Activated T-cell treated with anti-CD3 and anti-CD28 coated beads, Interleukin-2, amount 50 U/mL, for 24 hours (primary cell): ENCODE measurements around the gene MTX1.
"Not testable (repeated sequence)": the region's sequence is repeated elsewhere in the genome, so short reads cannot be mapped to it uniquely, and the experiment has no call there.

ENCODE experiments used
- DNase-seq: peaks from one replicate; pipeline ENCODE4 v3.0.0-alpha.2; 2020
- H3K27ac Mint-ChIP-seq: 2 replicates; pipeline ENCODE4 v1.8.0; 2020; ENCODE audit warnings: mild to moderate bottlenecking, mixed read lengths
- H3K27me3 Mint-ChIP-seq: 2 replicates; pipeline ENCODE4 v1.8.0; 2020; ENCODE audit warnings: mixed read lengths
- H3K36me3 Mint-ChIP-seq: 2 replicates; pipeline ENCODE4 v1.8.0; 2020; ENCODE audit warnings: low read depth, mixed read lengths
- H3K4me1 Mint-ChIP-seq: 2 replicates; pipeline ENCODE4 v1.8.0; 2020; ENCODE audit warnings: low read depth, mixed read lengths
- H3K4me3 Mint-ChIP-seq: 2 replicates; pipeline ENCODE4 v1.8.0; 2020; ENCODE audit warnings: mild to moderate bottlenecking, moderate library complexity, mixed read lengths
- H3K9me3 Mint-ChIP-seq: 2 replicates; pipeline ENCODE4 v1.8.0; 2020; ENCODE audit warnings: mixed read lengths

Gene MTX1

DNA sequence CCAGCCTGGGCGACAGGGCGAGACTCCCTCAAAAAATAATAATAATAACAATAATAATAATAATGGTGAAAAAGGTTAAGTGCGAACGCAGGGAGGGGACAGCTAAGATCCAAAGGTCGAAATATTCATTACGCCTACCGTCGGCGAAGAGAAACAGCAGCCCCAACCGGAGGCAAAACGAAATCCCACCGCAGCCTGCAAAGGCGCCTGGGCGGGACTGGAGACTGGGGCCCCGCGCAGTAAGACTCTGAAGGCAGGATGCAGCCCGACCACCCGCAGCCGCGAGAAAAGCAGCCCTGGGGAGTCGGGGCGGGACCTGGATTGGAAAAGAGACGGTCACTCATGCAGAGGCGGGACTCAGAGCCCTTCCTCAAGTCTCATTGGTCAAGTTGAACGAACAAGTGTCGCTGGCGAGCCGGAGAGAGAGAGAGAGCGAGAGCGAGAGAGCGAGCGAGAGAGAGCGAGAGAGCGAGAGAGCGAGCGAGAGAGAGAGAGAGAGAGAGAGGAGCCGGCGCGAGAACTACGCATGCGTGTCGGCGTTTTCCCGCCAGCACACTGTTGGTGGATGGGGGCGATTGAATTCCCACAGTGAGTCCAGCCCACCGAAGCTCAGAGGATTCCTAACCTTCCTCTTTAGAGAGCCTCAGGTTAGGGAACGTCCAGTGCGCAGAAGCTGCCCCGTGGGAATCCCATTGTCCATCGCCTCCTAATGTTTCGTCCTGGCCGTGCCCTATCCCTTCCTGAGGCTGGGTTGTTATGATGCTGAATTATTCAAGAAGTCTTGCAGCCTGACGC lies 36.1 kb downstream of the MTX1 start:
- no peaks in the 10 kb centered on the region for H3K9me3 Mint-ChIP-seq
- peak overlapping the region; percentile 91 for H3K4me3 Mint-ChIP-seq
- no peaks in the 10 kb centered on the region for H3K27me3 Mint-ChIP-seq
- DNase-seq: peak; percentile 93
- H3K4me1 Mint-ChIP-seq: peaks cover 52% of the 10 kb centered on the region
- peaks cover 41% of the 10 kb centered on the region for H3K36me3 Mint-ChIP-seq
- H3K27ac Mint-ChIP-seq: peak overlapping the region; percentile 93

DNA sequence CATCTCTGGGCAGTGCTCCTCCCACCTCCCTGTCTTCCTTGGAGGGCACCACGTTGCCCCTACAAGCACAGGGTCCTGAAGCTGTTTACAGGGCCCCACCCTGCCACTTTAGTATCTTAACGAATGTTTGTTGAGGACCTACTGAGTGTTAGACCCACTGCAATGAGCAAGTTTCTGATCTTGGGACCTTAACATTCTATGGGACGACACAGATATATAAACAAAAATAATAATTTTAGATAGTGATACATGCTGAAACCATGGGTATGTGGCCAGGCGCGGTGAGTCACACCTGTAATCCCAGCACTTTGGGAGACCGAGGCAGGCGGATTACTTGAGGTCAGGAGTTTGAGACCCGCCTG lies 36.6 kb downstream of the MTX1 start:
- Mint-ChIP-seq H3K4me1 (peaks cover 51% of the 10 kb centered on the region), H3K27ac (peak overlapping the region; percentile 93), H3K4me3 (peak overlapping the region; percentile 91), H3K36me3 (peaks cover 41% of the 10 kb centered on the region), H3K27me3 (no peaks in the 10 kb centered on the region), H3K9me3 (no peaks in the 10 kb centered on the region)
- no peak for DNase-seq

DNA sequence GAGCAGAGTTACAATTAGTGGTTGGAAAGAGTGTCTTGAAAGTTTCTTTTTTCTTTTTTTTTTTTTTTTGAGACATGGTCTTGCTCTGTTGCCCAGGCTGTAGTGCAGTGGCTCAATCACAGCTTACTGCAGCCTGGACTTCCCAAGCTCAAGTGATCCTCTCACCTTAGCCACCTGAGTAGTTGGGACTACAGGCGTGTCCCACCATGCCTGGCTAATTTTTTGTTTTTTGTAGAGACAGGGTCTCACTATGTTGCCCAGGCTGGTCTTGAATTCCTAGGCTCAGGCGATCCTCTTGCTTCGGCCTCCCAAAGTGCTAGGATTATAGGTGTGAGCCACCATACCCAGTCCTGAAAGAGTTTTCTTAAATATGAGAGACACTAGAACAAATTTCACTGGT lies 38.3 kb downstream of the MTX1 start:
- peaks cover 43% of the 10 kb centered on the region for H3K4me1 Mint-ChIP-seq
- H3K27ac Mint-ChIP-seq: not testable (repeated sequence)

DNA sequence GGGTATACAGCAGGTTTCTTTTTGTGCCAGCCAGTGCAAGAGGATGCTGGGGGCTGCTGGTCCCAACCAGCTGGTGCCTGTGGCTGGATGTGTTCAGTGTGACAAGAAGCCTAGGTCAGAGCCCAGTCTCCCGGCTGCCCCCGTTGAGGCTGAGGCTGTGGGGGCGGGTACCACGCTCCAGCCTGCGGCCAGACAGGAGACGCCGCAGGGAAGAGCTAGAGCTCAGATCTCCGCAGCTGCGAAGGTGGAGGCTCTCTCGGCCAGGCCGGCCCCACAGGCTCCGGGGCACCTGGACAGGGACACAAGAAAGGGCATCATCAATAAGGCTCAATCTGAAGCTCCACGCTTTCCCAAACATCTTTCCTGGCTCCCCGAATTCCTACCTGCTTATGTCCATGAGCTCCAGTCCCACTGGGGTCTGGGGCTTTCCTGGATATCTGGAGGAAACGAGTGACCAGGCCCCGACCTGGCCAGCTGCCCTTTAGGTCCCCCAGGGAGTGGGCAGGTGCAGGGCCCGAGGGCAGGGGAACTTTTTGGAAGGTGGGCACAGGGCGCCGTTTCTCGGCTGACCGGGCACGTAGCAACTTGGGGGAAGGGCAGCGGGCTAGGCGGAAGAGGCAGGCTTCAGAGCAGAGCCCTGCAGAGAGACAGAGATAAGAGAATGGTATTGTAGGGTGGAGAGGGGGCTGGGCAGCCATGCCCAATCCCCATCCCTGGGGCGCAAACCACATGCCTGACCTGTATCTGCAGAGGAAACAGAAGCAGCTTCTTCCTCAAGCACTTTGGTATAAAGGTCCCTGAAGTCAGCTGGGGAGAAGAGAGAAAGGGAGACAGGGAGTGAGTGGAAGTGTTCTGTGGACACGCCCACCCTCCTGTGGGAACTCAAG lies 39.4 kb downstream of the MTX1 start:
- no peak for DNase-seq
- Mint-ChIP-seq H3K9me3 (no peaks in the 10 kb centered on the region), H3K36me3 (peaks cover 41% of the 10 kb centered on the region), H3K27me3 (no peaks in the 10 kb centered on the region), H3K4me1 (peaks cover 33% of the 10 kb centered on the region), H3K27ac (no peak overlapping the region), H3K4me3 (no peak overlapping the region)

More for the DNA sequence above, 38.3 kb downstream of the MTX1 start:
- H3K9me3 Mint-ChIP-seq, H3K27me3 Mint-ChIP-seq, DNase-seq, H3K4me3 Mint-ChIP-seq: not testable (repeated sequence)
- H3K36me3 Mint-ChIP-seq: peaks cover 41% of the 10 kb centered on the region

DNA sequence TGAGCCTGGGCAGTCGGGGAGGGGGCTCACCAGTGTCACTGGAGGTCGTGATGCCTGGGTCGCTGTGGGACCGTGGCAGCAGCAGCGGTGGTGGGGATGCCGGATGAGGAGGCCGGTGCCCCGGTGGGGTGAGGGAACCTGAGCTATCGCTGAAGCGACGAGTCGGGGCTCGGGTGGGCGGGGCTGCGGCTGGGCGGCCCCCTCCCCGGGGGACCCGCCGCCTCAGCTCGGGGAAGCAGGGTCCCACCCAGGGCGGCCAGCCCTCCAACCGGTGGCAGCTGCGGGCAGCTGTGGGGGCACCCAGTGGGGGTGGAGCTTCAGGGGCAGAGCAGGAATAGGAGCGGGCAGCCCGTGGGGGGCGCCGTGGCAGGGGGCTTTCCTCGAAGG lies 41.7 kb downstream of the MTX1 start:
- no peaks in the 10 kb centered on the region for H3K9me3 Mint-ChIP-seq
- peaks cover 32% of the 10 kb centered on the region for H3K36me3 Mint-ChIP-seq
- peak overlapping the region; percentile 65 for H3K27ac Mint-ChIP-seq
- DNase-seq: peak; percentile 39
- peaks cover 33% of the 10 kb centered on the region for H3K4me1 Mint-ChIP-seq
- H3K4me3 Mint-ChIP-seq: peak overlapping the region; percentile 70
- no peaks in the 10 kb centered on the region for H3K27me3 Mint-ChIP-seq

DNA sequence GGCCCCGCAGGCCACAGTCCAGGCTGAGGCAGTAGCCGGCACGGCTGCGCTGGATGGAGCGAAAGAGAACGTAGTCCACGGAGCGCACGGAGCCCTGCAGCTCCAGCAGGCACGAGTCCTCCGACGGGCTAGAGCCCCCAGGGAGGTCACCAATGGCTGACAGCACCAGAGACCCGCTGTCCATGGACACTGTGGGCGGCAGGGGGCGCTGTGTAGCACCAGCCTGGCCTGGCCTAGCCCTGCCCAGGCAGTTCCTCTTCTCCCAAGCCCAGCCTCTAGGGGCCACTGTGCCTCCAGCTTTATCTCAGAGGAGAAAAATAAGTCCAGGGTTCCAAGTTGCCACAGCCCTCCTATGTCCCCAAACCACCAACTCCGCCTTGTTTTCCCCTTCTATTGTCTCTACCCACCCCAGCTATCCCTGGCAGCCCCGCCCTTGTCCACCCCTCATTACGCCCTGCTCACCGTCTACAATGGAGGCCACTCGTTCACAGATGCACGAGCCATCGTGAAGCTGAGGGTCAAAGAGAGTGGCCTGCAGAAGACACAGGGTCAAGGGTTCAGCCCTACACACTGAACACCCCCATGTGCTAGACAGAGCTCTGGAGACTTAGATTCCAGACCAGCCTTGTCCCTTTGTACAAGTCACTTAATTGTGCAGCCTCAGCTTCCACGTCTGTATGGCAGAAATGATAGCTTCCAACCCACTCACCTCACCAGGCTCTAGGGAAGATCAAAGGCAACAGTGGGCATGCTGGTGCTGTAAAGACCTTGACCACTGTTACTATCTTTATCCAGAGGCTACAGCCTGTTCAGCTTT lies 42.3 kb downstream of the MTX1 start:
- Mint-ChIP-seq H3K4me1 (peaks cover 36% of the 10 kb centered on the region), H3K4me3 (peak overlapping the region; percentile 70), H3K36me3 (peaks cover 37% of the 10 kb centered on the region), H3K9me3 (no peaks in the 10 kb centered on the region), H3K27me3 (no peaks in the 10 kb centered on the region), H3K27ac (peak overlapping the region; percentile 65)
- peak; percentile 98 for DNase-seq

DNA sequence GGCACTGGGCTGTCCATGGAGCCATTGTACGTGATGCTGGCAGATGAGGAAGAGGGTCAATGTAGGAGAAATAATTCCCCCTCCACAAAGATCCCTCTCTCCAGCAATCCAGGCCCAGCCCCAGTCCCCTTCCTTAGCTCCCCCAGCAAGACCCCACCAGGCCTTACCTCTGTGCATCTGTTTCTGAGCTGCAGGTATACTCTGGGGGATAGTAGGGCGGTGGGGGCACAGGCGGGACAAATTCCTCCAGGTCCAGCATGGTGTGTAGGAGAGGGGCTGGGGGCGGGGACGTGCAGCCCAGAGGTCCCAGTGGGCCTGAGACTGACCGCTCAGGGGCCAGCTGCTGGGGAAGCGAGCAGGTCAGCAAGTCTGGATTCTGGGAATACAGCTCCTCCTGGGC lies 43.1 kb downstream of the MTX1 start:
- H3K27ac Mint-ChIP-seq: peak overlapping the region; percentile 65
- no peaks in the 10 kb centered on the region for H3K9me3 Mint-ChIP-seq
- no peaks in the 10 kb centered on the region for H3K27me3 Mint-ChIP-seq
- DNase-seq: no peak
- peaks cover 39% of the 10 kb centered on the region for H3K36me3 Mint-ChIP-seq
- H3K4me3 Mint-ChIP-seq: no peak overlapping the region
- peaks cover 39% of the 10 kb centered on the region for H3K4me1 Mint-ChIP-seq

DNA sequence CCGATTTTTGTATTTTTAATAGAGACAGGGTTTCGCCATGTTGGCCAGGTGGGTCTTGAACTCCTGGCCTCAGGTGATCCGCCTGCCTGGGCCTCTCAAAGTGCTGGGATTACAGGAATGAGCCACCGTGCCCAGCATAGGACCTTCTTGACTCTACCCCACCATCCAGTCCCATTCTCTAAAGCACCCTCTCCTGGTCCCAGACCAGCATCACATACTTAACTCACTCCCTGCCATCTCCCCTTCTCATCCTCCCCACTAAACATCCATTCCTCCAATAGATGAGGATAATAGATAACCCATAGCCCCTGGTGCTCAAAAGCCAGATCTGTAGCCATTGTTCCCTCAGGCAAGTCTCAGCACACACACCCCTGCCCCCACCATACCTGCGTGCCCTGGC lies 44.7 kb downstream of the MTX1 start:
- H3K4me3 Mint-ChIP-seq: peak overlapping the region; percentile 80
- peaks cover 41% of the 10 kb centered on the region for H3K36me3 Mint-ChIP-seq
- H3K27me3 Mint-ChIP-seq: no peaks in the 10 kb centered on the region
- no peaks in the 10 kb centered on the region for H3K9me3 Mint-ChIP-seq
- no peak for DNase-seq
- H3K4me1 Mint-ChIP-seq: peaks cover 44% of the 10 kb centered on the region
- no peak overlapping the region for H3K27ac Mint-ChIP-seq

DNA sequence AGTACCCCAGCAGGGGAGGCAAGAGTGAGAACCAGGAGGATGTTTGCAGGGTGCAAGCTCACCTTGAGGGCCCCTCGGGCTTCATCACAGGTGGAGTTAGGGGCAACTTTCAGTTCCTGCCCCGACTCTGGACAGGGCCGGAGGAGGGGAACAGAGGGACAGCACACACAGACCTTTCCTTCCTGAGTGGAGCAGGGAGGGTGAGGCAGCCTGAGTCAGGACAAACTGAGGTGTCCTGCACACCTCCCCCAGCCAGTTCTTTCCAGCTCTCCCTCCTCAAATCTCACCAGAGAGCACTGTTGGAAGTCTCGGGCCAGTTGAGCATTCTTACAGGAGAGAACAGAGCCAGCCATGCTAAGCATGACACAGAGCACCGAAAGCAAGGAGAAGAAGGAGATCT lies 45.3 kb downstream of the MTX1 start:
- H3K27me3 Mint-ChIP-seq: no peaks in the 10 kb centered on the region
- peaks cover 44% of the 10 kb centered on the region for H3K36me3 Mint-ChIP-seq
- H3K4me1 Mint-ChIP-seq: peaks cover 48% of the 10 kb centered on the region
- H3K9me3 Mint-ChIP-seq: no peaks in the 10 kb centered on the region
- H3K27ac Mint-ChIP-seq: peak overlapping the region; percentile 83
- peak overlapping the region; percentile 80 for H3K4me3 Mint-ChIP-seq
- no peak for DNase-seq

DNA sequence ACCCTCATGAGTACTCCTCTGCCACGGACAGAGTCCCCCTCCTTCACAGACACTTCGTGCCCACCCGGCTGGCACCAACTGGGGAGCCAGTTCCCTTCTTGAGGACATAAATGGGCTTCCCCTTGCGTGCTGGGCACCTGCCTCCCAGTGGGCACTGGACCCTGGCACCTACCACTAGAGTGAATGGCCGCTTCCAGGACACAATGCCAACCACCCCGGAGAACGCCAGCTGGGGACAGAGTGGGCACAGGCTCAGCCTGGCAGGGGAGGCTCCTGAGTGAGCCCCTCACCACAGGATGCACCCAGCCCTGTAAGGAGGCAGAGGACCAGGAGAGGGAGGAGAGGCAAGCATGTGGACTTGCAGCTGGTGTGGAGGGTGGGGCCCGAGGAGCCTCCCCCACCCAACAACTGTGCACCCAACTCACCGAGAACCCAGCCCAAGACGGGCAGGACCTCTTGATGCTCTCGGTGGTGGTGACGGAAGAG lies 45.8 kb downstream of the MTX1 start:
- H3K4me3 Mint-ChIP-seq: peak overlapping the region; percentile 80
- DNase-seq: peak; percentile 34
- no peaks in the 10 kb centered on the region for H3K27me3 Mint-ChIP-seq
- H3K9me3 Mint-ChIP-seq: no peaks in the 10 kb centered on the region
- peak overlapping the region; percentile 83 for H3K27ac Mint-ChIP-seq
- H3K4me1 Mint-ChIP-seq: peaks cover 48% of the 10 kb centered on the region
- peaks cover 47% of the 10 kb centered on the region for H3K36me3 Mint-ChIP-seq

DNA sequence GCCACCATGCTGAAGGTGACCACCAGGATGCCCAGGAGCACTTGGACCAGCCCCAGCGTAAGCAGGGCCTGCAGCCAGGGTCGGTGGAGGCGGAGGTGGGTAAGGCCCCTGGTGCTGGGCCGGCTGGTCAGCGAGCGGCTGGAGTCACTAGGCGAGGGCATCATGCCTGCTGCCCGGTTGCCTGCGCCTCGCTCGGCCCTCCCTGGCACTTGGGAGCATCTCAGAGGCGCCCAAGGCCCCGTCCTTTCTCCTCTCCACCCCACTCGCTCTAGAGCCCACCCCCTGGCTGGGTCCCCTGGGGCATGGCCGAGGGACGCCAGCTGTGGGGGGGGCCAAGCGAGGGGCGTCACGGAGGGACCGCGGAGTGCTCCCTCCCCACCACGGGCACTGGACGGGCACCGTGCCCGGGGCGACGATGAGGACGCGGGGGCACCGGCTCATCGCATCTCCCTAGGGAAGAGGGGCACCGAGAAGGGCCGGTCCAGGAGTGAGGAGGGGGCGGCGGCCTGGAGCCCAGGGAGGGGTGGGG lies 46.3 kb downstream of the MTX1 start:
- Mint-ChIP-seq H3K4me1 (peaks cover 49% of the 10 kb centered on the region), H3K4me3 (peak overlapping the region; percentile 80), H3K36me3 (peaks cover 52% of the 10 kb centered on the region), H3K27ac (peak overlapping the region; percentile 83), H3K9me3 (no peaks in the 10 kb centered on the region), H3K27me3 (no peaks in the 10 kb centered on the region)
- no peak for DNase-seq

DNA sequence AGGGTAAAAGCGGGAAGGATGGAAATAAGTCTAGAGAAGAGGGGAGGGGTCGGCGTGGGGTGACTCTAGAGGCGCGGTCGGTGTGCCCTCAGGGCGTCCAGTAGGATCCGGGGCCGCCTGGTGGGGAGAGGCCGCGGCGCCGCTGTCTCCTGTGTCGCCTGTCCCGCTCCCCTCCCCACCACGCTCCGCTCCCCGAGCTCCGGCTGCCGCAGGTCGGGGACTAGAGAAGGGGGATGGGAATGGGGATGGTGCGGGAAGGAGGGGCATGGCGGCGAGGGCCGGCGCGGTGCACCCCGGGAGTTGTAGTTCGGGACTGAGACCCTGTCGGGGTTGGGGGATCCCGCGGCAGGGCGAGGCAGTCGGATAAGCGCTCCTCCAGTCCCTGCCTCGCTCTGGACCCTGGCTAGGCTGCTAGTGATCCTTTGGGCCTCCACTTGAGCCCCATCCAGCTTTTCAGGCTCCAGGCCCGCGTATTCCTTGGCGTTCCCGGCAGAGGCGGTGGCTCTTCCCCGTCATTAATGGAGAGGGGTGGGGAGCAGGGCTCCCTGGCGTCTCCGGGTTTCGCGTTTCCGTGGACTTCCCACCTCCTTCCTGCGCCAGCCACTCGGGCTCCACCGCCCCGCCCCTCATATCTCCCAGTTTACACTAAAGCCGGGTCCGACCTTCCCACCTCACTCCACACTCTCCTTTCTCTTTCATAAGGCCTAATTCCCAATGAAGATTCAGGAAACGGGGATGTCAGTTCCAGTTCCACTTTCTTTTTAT lies 46.9 kb downstream of the MTX1 start, which contains the start of gene ENTREP3:
Gene ENTREP3, minus strand, starts transcription at position 241 of the 765 bp plus-strand sequence. CDS start 606 bp downstream, outside the sequence.
- Mint-ChIP-seq H3K4me1 (peaks cover 51% of the 10 kb centered on the region), H3K27me3 (no peaks in the 10 kb centered on the region), H3K36me3 (peaks cover 58% of the 10 kb centered on the region), H3K9me3 (no peaks in the 10 kb centered on the region), H3K27ac (peak within 1 kb of the TSS; percentile 83), H3K4me3 (peak within 1 kb of the TSS; percentile 80)
- peak; percentile 86 for DNase-seq

DNA sequence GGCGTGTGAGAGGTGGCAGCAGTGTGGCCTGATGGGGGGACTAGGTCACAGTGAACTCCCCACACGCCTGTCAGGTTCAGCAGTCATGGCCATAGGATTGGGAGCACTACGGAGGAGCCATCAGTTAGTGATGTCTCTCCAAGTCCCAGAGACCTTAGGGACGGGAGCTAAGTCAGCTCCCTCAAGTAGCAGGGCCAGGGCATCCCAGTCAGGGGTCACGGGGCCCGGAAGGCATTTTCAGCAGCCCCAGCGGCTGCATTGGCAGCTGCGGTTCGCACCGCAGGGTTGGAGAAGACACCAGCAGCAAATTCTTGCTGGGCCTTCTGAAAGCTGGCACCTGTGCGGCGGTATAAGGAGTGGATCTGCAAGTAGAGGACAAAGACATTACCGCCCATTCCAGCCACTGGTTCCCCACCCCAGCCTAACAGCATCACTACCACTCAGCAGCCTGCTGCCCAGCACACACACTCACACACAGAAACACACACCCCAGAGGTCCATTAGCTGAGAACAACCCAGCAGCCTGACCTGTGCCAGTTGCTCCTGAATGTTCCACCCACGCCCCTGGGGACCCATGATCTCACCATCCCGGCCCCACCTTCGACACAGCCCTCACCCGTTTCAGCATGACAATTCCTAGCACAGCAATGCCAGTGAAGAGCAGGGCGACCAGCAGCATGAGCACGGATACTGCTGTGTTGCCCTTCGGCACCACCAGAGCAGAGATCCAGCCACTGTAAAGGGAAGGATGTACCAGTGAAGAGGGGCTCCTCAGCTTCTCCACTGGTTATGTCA lies 47.8 kb downstream of the MTX1 start:
- Mint-ChIP-seq H3K36me3 (peaks cover 62% of the 10 kb centered on the region), H3K4me1 (peaks cover 51% of the 10 kb centered on the region), H3K27ac (peak overlapping the region; percentile 73), H3K4me3 (peak overlapping the region; percentile 80), H3K27me3 (no peaks in the 10 kb centered on the region), H3K9me3 (no peaks in the 10 kb centered on the region)
- DNase-seq: no peak
